ENCODE data around the gene MEX3C. TPM values are rescaled to one million over a fixed set of nuclear protein-coding genes. Genes with fewer than 3 reads are reported as not detected.

MEX3C gene
- total RNA-seq, 1 donor from 2014 or later, result 54.1 TPM

DNA sequence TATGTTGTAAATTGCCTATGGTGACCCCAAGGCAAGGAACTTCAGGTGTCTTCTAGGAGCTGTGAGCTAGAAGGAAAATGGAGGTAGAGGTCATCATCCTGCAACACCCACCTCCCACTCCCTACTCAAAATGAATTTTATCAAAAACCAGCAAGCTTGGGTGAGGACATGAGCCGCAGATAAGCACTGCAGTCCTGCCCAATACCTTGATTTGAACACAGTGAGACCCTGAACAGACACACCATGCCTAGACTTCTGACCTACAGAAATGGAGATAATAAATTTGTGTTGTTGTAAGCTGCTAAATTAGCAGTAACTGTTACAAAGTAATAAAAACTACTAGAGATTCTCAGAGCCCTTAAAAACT, 13.4 kb downstream of the MEX3C start:
- Mint-ChIP-seq H3K4me1 (ENCODE audit: unreplicated experiment) (peaks cover 5% of the 10 kb centered on the region), H3K27me3 (ENCODE audit: unreplicated experiment) (no peaks in the 10 kb centered on the region), H3K36me3 (ENCODE audit: low read depth, unreplicated experiment) (peaks cover 9% of the 10 kb centered on the region), H3K27ac (ENCODE audit: unreplicated experiment) (no peak overlapping the region), H3K9me3 (ENCODE audit: unreplicated experiment) (no peaks in the 10 kb centered on the region), H3K4me3 (ENCODE audit: unreplicated experiment) (no peak overlapping the region)
- DNase-seq (ENCODE audit: low spot score), result no peak
- TF ChIP-seq, protein P1, sequence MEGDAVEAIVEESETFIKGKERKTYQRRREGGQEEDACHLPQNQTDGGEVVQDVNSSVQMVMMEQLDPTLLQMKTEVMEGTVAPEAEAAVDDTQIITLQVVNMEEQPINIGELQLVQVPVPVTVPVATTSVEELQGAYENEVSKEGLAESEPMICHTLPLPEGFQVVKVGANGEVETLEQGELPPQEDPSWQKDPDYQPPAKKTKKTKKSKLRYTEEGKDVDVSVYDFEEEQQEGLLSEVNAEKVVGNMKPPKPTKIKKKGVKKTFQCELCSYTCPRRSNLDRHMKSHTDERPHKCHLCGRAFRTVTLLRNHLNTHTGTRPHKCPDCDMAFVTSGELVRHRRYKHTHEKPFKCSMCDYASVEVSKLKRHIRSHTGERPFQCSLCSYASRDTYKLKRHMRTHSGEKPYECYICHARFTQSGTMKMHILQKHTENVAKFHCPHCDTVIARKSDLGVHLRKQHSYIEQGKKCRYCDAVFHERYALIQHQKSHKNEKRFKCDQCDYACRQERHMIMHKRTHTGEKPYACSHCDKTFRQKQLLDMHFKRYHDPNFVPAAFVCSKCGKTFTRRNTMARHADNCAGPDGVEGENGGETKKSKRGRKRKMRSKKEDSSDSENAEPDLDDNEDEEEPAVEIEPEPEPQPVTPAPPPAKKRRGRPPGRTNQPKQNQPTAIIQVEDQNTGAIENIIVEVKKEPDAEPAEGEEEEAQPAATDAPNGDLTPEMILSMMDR (IDR thresholded peaks at IDR 0.05; ENCODE audit: unreplicated experiment), result no peak

DNA sequence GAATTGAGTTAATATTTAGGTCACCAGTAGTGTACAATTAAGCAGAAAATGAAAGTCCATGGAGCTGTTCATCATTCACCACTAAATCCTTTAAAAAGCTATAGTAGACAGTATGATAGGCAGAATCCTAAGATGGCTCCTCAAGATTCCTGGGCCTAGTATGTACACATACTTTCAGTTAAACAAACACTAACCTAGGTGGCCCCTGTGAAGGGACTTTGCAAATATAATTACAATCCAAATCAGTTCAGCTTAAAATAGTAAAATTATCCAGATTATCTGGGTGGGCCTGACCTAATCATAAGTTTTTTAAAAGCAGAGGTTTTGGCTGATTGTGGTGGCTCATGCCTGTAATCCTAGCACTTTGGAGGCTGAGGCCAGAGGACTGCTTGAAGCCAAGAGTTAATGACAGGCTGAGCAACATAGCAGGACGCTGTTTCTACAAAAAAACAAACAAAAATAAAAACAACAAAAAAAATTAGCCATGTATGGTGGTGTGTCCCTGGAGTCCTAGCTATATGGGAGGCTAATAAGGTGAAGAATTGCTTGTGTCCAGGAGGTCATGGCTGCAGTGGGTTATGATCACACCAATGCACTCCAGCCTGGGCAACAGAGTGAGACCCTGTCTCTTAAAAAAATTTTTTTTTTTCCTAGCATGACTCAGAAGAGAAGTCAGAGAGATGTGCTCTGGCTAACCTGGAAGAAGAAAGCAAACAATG, 13.9 kb downstream of the MEX3C start:
- Mint-ChIP-seq H3K4me1 (ENCODE audit: unreplicated experiment) (peaks cover 5% of the 10 kb centered on the region), H3K36me3 (ENCODE audit: low read depth, unreplicated experiment) (peaks cover 9% of the 10 kb centered on the region), H3K9me3 (ENCODE audit: unreplicated experiment) (no peaks in the 10 kb centered on the region), H3K27me3 (ENCODE audit: unreplicated experiment) (no peaks in the 10 kb centered on the region), H3K27ac (ENCODE audit: unreplicated experiment) (no peak overlapping the region), H3K4me3 (ENCODE audit: unreplicated experiment) (no peak overlapping the region)
- TF ChIP-seq, protein P1 (IDR thresholded peaks at IDR 0.05; ENCODE audit: unreplicated experiment), result no peak
- DNase-seq (ENCODE audit: low spot score), result no peak

GRCh38 chr18:51182824-51183223, 14.7 kb downstream of the MEX3C start:
- H3K4me1 Mint-ChIP-seq (ENCODE audit: unreplicated experiment), result peaks cover 5% of the 10 kb centered on the region
- peaks cover 9% of the 10 kb centered on the region for H3K36me3 Mint-ChIP-seq (ENCODE audit: low read depth, unreplicated experiment)
- H3K9me3 Mint-ChIP-seq (ENCODE audit: unreplicated experiment), result no peaks in the 10 kb centered on the region
- TF ChIP-seq, protein P1 (IDR thresholded peaks at IDR 0.05; ENCODE audit: unreplicated experiment), result no peak
- no peaks in the 10 kb centered on the region for H3K27me3 Mint-ChIP-seq (ENCODE audit: unreplicated experiment)
- DNase-seq (ENCODE audit: low spot score), result no peak
- no peak overlapping the region for H3K27ac Mint-ChIP-seq (ENCODE audit: unreplicated experiment)
- no peak overlapping the region for H3K4me3 Mint-ChIP-seq (ENCODE audit: unreplicated experiment)

- TF ChIP-seq, protein P1 (IDR thresholded peaks at IDR 0.05; ENCODE audit: unreplicated experiment), result no peak
- DNase-seq (ENCODE audit: low spot score), result no peak
- Mint-ChIP-seq H3K27me3 (ENCODE audit: unreplicated experiment) (no peaks in the 10 kb centered on the region), H3K4me3 (ENCODE audit: unreplicated experiment) (no peak overlapping the region), H3K27ac (ENCODE audit: unreplicated experiment) (no peak overlapping the region), H3K9me3 (ENCODE audit: unreplicated experiment) (no peaks in the 10 kb centered on the region), H3K36me3 (ENCODE audit: low read depth, unreplicated experiment) (peaks cover 6% of the 10 kb centered on the region), H3K4me1 (ENCODE audit: unreplicated experiment) (peaks cover 5% of the 10 kb centered on the region)
Observed at GRCh38 chr18:51171625-51172259, 25.7 kb downstream of the MEX3C start.

- Mint-ChIP-seq H3K9me3 (ENCODE audit: unreplicated experiment) (no peaks in the 10 kb centered on the region), H3K27ac (ENCODE audit: unreplicated experiment) (no peak overlapping the region), H3K36me3 (ENCODE audit: low read depth, unreplicated experiment) (peaks cover under 1% of the 10 kb centered on the region), H3K4me1 (ENCODE audit: unreplicated experiment) (peaks cover 5% of the 10 kb centered on the region), H3K4me3 (ENCODE audit: unreplicated experiment) (no peak overlapping the region), H3K27me3 (ENCODE audit: unreplicated experiment) (no peaks in the 10 kb centered on the region)
- DNase-seq (ENCODE audit: low spot score), result no peak
- TF ChIP-seq, protein P1 (IDR thresholded peaks at IDR 0.05; ENCODE audit: unreplicated experiment), result no peak
Observed at GRCh38 chr18:51171223-51171622, 26.3 kb downstream of the MEX3C start.

All from endothelial cell (in vitro differentiated cells).